Colonic mucosa (tissue), 4 donors: Measurements from ENCODE around the gene MAP7D2. TPM values are rescaled to one million over a fixed set of nuclear protein-coding genes. Genes with fewer than 3 reads are reported as not detected.

Experiments used
- DNase-seq: peaks from one replicate; pipeline ENCODE4 v3.0.0-alpha.2; 2020
- H3K27ac ChIP-seq: fragments of 200-600 bp; one replicate; pipeline ENCODE4 v1.8.0; 2021
- H3K27me3 ChIP-seq: fragments of 200-600 bp; one replicate; pipeline ENCODE4 v1.8.0; 2021
- H3K36me3 ChIP-seq: fragments of 200-600 bp; one replicate; pipeline ENCODE4 v1.8.0; 2021
- H3K4me1 ChIP-seq: fragments of 200-600 bp; one replicate; pipeline ENCODE4 v1.8.0; 2021; ENCODE audit warnings: mild to moderate bottlenecking
- H3K4me3 ChIP-seq: fragments of 200-600 bp; one replicate; pipeline ENCODE4 v1.8.0; 2021
- H3K9ac ChIP-seq, 2 donors: one replicate each; pipeline ENCODE4 v1.7.0; 2013; ENCODE audit warnings: control low read depth in 2 of 2, low read depth in 2 of 2, low read length in 2 of 2
- H3K9me3 ChIP-seq: fragments of 200-600 bp; one replicate; pipeline ENCODE4 v1.8.0; 2021
- CTCF ChIP-seq: fragments of 200-600 bp; IDR thresholded peaks from one replicate; pipeline ENCODE4 v1.8.0; 2022; ENCODE audit warnings: antibody characterized with exemption, mild to moderate bottlenecking
- intact Hi-C: fragments of 100-400 bp; cut with DNase I; formaldehyde crosslinking; loops from one replicate; pipeline ENCODE4 v1.14.1; 2022
- total RNA-seq, 2 donors: library from RNA; stranded (reverse); fragmentation: NEBNext Ultra II Directional in 1 of 2; extraction: Animal tissue kit (Norgen Biotek cat#: 25700) in 1 of 2; gene quantifications; one replicate each; pipeline ENCODE4 v1.2.1, GENCODE V29; 2021
- donor health status: healthy.
- donor health status: DM: no; HTN: no; CAD: no.
- donor health status: DM: no; HTN: no; CAD: no.

The MAP7D2 gene
- total RNA-seq, 2 donors from 2014 or later = 2.1 to 2.4 TPM

GRCh38 chrX:19990151-19990555 is 126.6 kb downstream of the MAP7D2 start:
- intact Hi-C loops = loop anchor here (5.0 kb wide), 1 partner anchor 88 kb away; no protein-coding TSS in a partner anchor
- peak overlapping the region; percentile 65 for H3K4me3 ChIP-seq

GRCh38 chrX:19987856-19988255 is 128.9 kb downstream of the MAP7D2 start:
- Histone ChIP-seq H3K4me3 (no peak overlapping the region), H3K4me1 (no peaks in the 10 kb centered on the region), H3K27me3 (no peaks in the 10 kb centered on the region), H3K9me3 (no peaks in the 10 kb centered on the region), H3K9ac (no peak overlapping the region), H3K36me3 (no peaks in the 10 kb centered on the region), H3K27ac (no peak overlapping the region)
- no peak for DNase-seq
- intact Hi-C loops = no loop called here
- no peak for TF ChIP-seq CTCF

More at GRCh38 chrX:19990151-19990555, 126.6 kb downstream of the MAP7D2 start:
- Histone ChIP-seq H3K27me3 (no peaks in the 10 kb centered on the region), H3K4me1 (no peaks in the 10 kb centered on the region), H3K9ac (peak overlapping the region; percentile 44 to 78), H3K36me3 (no peaks in the 10 kb centered on the region), H3K27ac (peak overlapping the region; percentile 69), H3K9me3 (no peaks in the 10 kb centered on the region)
- DNase-seq = peak; percentile 27
- no peak for TF ChIP-seq CTCF

- no peaks in the 10 kb centered on the region for H3K4me1 ChIP-seq
- H3K4me3 ChIP-seq = no peak overlapping the region
- no peak overlapping the region for H3K27ac ChIP-seq
- TF ChIP-seq CTCF = no peak
- DNase-seq = no peak
- H3K36me3 ChIP-seq = no peaks in the 10 kb centered on the region
- intact Hi-C loops = no loop called here
- H3K9ac ChIP-seq = no peak overlapping the region
- no peaks in the 10 kb centered on the region for H3K27me3 ChIP-seq
- no peaks in the 10 kb centered on the region for H3K9me3 ChIP-seq
Observed at GRCh38 chrX:19986531-19986930, 130.2 kb downstream of the MAP7D2 start.

- no peak for DNase-seq
- Histone ChIP-seq H3K4me3 (no peak overlapping the region), H3K27ac (no peak overlapping the region), H3K36me3 (no peaks in the 10 kb centered on the region), H3K4me1 (no peaks in the 10 kb centered on the region), H3K9ac (no peak overlapping the region), H3K27me3 (no peaks in the 10 kb centered on the region), H3K9me3 (no peaks in the 10 kb centered on the region)
- no peak for TF ChIP-seq CTCF
- intact Hi-C loops = no loop called here
Observed at GRCh38 chrX:19981947-19982346, 134.8 kb downstream of the MAP7D2 start.

GRCh38 chrX:19975845-19976244 is 140.9 kb downstream of the MAP7D2 start:
- DNase-seq = peak; percentile 22

More at GRCh38 chrX:19975845-19976244, 140.9 kb downstream of the MAP7D2 start:
- H3K4me1 ChIP-seq = no peaks in the 10 kb centered on the region
- H3K9ac ChIP-seq = no peak overlapping the region
- H3K9me3 ChIP-seq = no peaks in the 10 kb centered on the region
- no peak overlapping the region for H3K4me3 ChIP-seq
- H3K27me3 ChIP-seq = no peaks in the 10 kb centered on the region
- intact Hi-C loops = no loop called here
- H3K36me3 ChIP-seq = no peaks in the 10 kb centered on the region
- no peak for TF ChIP-seq CTCF
- H3K27ac ChIP-seq = peak overlapping the region; percentile 42
